Ascending aorta (tissue), 2 donors: Measurements from ENCODE around the gene ACY1. TPM values are rescaled to one million over a fixed set of nuclear protein-coding genes. Genes with fewer than 3 reads are reported as not detected.

Experiments used
- DNase-seq, 2 donors: peaks; one replicate each; pipeline ENCODE4 v3.0.0-alpha.2; 2019; ENCODE audit warnings: low spot score in 2 of 2
- H3K27ac ChIP-seq, 2 donors: fragments of 200-600 bp; sonication (generic); one replicate each; pipeline ENCODE4 v1.5.1; 2016 to 2017; ENCODE audit warnings: mild to moderate bottlenecking in 1 of 2
- H3K27me3 ChIP-seq: fragments of 200-600 bp; sonication (generic); one replicate; pipeline ENCODE4 v1.5.1; 2017
- H3K36me3 ChIP-seq, 2 donors: fragments of 200-600 bp; sonication (generic); one replicate each; pipeline ENCODE4 v1.5.1; 2016
- H3K4me1 ChIP-seq, 2 donors: fragments of 200-600 bp; sonication (generic); one replicate each; pipeline ENCODE4 v1.5.1; 2016 to 2017; ENCODE audit warnings: mild to moderate bottlenecking in 1 of 2
- H3K4me3 ChIP-seq, 2 donors: fragments of 200-600 bp; sonication (generic); one replicate each; pipeline ENCODE4 v1.5.1; 2016 to 2017; ENCODE audit warnings: mild to moderate bottlenecking in 1 of 2
- H3K9me3 ChIP-seq, 2 donors: fragments of 200-600 bp; sonication (generic); one replicate each; pipeline ENCODE4 v1.5.1; 2016
- CTCF ChIP-seq, 3 experiments: fragments of 200-600 bp in 2 of 3; fragments of 450-650 bp in 1 of 3; sonication (generic) in 2 of 3; IDR thresholded peaks; one replicate each; pipeline ENCODE4 v1.5.1; 2016 to 2019; ENCODE audit warnings: antibody characterized with exemption in 3 of 3, mild to moderate bottlenecking in 1 of 3, moderate library complexity in 1 of 3
- intact Hi-C: fragments of 100-400 bp; cut with DNase I; formaldehyde crosslinking; loops from one replicate; pipeline ENCODE4 v1.15.1; 2023
- total RNA-seq: library from RNA; depleted of rRNA; stranded (reverse); fragments of >200 nt; gene quantifications from one replicate; pipeline ENCODE4 v1.1.0, GENCODE V29; 2016

The ACY1 gene
- total RNA-seq, 1 donor from 2014 or later: 94.0 TPM

DNA sequence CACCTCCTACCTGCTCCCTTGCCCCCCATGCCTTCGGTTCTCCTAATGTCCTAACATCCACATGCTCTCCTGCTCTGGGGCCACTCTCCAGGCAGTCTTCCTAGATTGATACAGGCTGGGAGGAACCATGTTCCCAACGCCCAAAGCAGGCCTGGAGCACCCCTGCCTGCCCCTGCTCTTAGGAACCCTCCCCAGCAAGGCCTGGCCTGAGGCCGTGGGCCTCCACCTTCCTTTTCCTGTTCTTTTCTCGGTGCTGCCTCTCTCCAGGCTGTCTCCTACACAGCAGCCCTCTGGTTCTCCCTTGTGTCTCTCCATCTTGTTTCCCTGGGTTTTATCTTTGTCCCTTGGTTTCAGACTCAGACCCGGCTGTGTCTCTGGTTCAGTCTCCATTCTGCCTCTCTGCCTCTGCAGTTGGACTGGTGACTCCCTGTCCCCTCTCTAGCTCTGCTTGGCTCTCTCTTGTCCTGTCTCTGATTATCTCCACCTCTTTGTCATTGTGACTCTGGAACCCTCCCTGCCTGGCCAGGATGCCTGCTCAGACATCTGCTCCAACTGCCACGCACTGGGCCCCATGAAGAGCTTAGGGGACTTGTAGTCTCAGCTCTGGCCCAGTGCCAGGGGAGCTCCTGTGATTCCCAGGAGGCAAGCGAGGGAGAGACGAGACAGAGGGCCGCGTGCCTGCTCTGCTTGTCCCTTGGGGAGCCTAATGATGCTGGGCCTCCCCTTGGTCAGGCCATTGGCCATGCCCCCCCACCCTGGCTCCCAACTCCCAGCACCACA, 38.3 kb downstream of the ACY1 start:
- no peak for DNase-seq
- Histone ChIP-seq H3K4me3 (no peak overlapping the region), H3K4me1 (peaks cover 34 to 84% of the 10 kb centered on the region in 2 donors), H3K27ac (peak overlapping the region; percentile 91 to 96), H3K36me3 (no peaks in the 10 kb centered on the region), H3K27me3 (no peaks in the 10 kb centered on the region), H3K9me3 (no peaks in the 10 kb centered on the region)
- no peak for TF ChIP-seq CTCF (IDR thresholded peaks at IDR 0.05)
- intact Hi-C loops: loop anchor here (2.0 kb wide), 1 partner anchor 25 kb away; no protein-coding TSS in a partner anchor

DNA sequence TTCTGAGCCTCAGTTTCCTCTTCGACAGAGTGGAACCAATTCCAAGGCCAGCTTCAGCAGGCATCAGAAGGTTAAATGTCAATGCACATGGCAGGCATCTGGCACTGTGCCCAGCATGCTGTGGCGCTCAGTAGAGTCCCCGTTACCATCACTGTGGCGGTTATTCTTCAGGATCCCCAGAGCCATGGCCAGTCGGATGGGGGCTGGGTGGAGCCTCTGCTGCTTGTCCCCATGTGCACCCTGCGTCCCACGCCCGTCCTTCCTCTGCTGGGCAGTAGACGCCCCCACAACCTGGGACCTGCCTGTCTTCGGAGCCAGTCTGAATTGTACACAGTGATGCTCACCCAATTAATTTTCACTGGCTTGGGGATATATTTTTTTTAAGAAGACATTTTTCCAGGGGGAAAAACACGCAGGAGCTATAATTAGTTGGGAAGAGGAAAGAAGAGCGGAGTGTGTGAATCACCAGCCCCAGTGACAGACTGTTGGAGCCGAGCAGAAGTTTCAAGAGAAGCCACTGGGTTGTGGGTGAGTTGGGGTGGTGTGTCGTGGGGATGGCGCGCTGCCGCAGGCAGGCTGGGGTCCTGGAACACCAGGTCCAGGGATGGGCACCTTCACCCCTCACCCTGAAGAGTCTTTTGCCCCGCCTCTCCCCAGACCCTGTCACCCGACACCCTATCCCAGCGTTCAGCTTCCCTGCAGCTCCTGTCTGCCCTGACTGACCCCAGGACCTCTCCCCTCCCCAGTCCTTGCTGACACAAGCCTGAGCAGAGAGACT, 39.2 kb downstream of the ACY1 start:
- no peaks in the 10 kb centered on the region for H3K27me3 ChIP-seq
- H3K27ac ChIP-seq: peak overlapping the region; percentile 91 to 96
- peak in 1 of 2 donors; percentile 85 for DNase-seq

GRCh38 chr3:52023101-52023770, 39.9 kb downstream of the ACY1 start:
- intact Hi-C loops: loop anchor here (2.0 kb wide), 1 partner anchor 24 kb away; no protein-coding TSS in a partner anchor
- no peak for TF ChIP-seq CTCF (IDR thresholded peaks at IDR 0.05)

More for the DNA sequence above, 39.2 kb downstream of the ACY1 start:
- intact Hi-C loops: loop anchor here (2.0 kb wide), 1 partner anchor 24 kb away; no protein-coding TSS in a partner anchor
- Histone ChIP-seq H3K9me3 (no peaks in the 10 kb centered on the region), H3K4me1 (peaks cover 34 to 76% of the 10 kb centered on the region in 2 donors), H3K4me3 (peak overlapping the region in 1 of 2 donors; percentile 40), H3K36me3 (no peaks in the 10 kb centered on the region)
- no peak for TF ChIP-seq CTCF (IDR thresholded peaks at IDR 0.05)

GRCh38 chr3:52023860-52024764, 40.8 kb downstream of the ACY1 start:
- intact Hi-C loops: loop anchor here (2.0 kb wide), 1 partner anchor 23 kb away; no protein-coding TSS in a partner anchor
- H3K4me1 ChIP-seq: peaks cover 33 to 60% of the 10 kb centered on the region in 2 donors
- H3K27me3 ChIP-seq: no peaks in the 10 kb centered on the region
- no peak for DNase-seq
- H3K4me3 ChIP-seq: no peak overlapping the region
- peak overlapping the region; percentile 91 to 96 for H3K27ac ChIP-seq
- H3K9me3 ChIP-seq: no peaks in the 10 kb centered on the region
- no peak for TF ChIP-seq CTCF (IDR thresholded peaks at IDR 0.05)
- H3K36me3 ChIP-seq: no peaks in the 10 kb centered on the region

More at GRCh38 chr3:52023101-52023770, 39.9 kb downstream of the ACY1 start:
- Histone ChIP-seq H3K9me3 (no peaks in the 10 kb centered on the region), H3K27me3 (no peaks in the 10 kb centered on the region), H3K4me1 (peaks cover 34 to 69% of the 10 kb centered on the region in 2 donors), H3K4me3 (peak overlapping the region in 1 of 2 donors; percentile 40), H3K27ac (peak overlapping the region; percentile 91 to 96), H3K36me3 (no peaks in the 10 kb centered on the region)
- DNase-seq: no peak
